Measurements from ENCODE around the gene KRTAP5-4. TPM values are rescaled to one million over a fixed set of nuclear protein-coding genes. Genes with fewer than 3 reads are reported as not detected.

Gene KRTAP5-4
- total and polyA plus RNA-seq, 7 donors = not detected

- Histone ChIP-seq H3K9me3 (no peaks in the 10 kb centered on the region), H3K27me3 (peaks cover 0 to 35% (median 11%) of the 10 kb centered on the region in 3 donors), H3K36me3 (no peaks in the 10 kb centered on the region), H3K4me1 (no peaks in the 10 kb centered on the region), H3K4me3 (no peak overlapping the region), H3K27ac (no peak overlapping the region)
- intact Hi-C loops (cut with DNase I) = no loop called here
- 28 to 73% methylated on average over 8 of the region's 8 CpGs for WGBS, 2 donors
- DNase-seq = peak; percentile 37
- TF ChIP-seq POLR2A (IDR thresholded peaks at IDR 0.05) (no peak), EP300 (IDR thresholded peaks at IDR 0.05) (no peak), POLR2AphosphoS5 (IDR thresholded peaks at IDR 0.05) (no peak), CTCF (IDR thresholded peaks at IDR 0.05) (no peak)
Measured at GRCh38 chr11:1638344-1638743, 16.4 kb upstream of the KRTAP5-4 start.

- H3K4me1 ChIP-seq = no peaks in the 10 kb centered on the region
- peaks cover 0 to 32% (median 12%) of the 10 kb centered on the region in 3 donors for H3K27me3 ChIP-seq
- DNase-seq = no peak
- no peaks in the 10 kb centered on the region for H3K36me3 ChIP-seq
- no peaks in the 10 kb centered on the region for H3K9me3 ChIP-seq
- H3K4me3 ChIP-seq = no peak overlapping the region
- intact Hi-C loops (cut with DNase I) = no loop called here
- TF ChIP-seq CTCF (IDR thresholded peaks at IDR 0.05) (no peak), POLR2AphosphoS5 (IDR thresholded peaks at IDR 0.05) (no peak), EP300 (IDR thresholded peaks at IDR 0.05) (no peak), POLR2A (IDR thresholded peaks at IDR 0.05) (no peak)
- no peak overlapping the region for H3K27ac ChIP-seq
- 94 to 95% methylated on average over 2 of the region's 2 CpGs for WGBS, 2 donors
Measured at GRCh38 chr11:1637628-1638027, 15.7 kb upstream of the KRTAP5-4 start.

GRCh38 chr11:1636291-1636950, 14.5 kb upstream of the KRTAP5-4 start:
- intact Hi-C loops (cut with DNase I) = no loop called here
- Histone ChIP-seq H3K4me3 (no peak overlapping the region), H3K9me3 (no peaks in the 10 kb centered on the region), H3K36me3 (no peaks in the 10 kb centered on the region), H3K27ac (no peak overlapping the region), H3K4me1 (no peaks in the 10 kb centered on the region), H3K27me3 (peaks cover 0 to 43% (median 24%) of the 10 kb centered on the region in 3 donors)
- DNase-seq = peak; percentile 56
- TF ChIP-seq POLR2AphosphoS5 (IDR thresholded peaks at IDR 0.05) (no peak), EP300 (IDR thresholded peaks at IDR 0.05) (no peak)
- 87 to 89% methylated on average over 19 of the region's 19 CpGs for WGBS, 2 donors

GRCh38 chr11:1633864-1634263, 11.9 kb upstream of the KRTAP5-4 start:
- Histone ChIP-seq H3K4me1 (no peaks in the 10 kb centered on the region), H3K27ac (no peak overlapping the region), H3K9me3 (no peaks in the 10 kb centered on the region), H3K27me3 (peaks cover 0 to 38% (median 22%) of the 10 kb centered on the region in 3 donors), H3K4me3 (no peak overlapping the region), H3K36me3 (no peaks in the 10 kb centered on the region)
- WGBS, 2 donors = 86 to 93% methylated on average over 10 of the region's 10 CpGs
- TF ChIP-seq POLR2AphosphoS5 (IDR thresholded peaks at IDR 0.05) = no peak
- no peak for TF ChIP-seq POLR2A (IDR thresholded peaks at IDR 0.05)
- no peak for TF ChIP-seq EP300 (IDR thresholded peaks at IDR 0.05)
- TF ChIP-seq CTCF (IDR thresholded peaks at IDR 0.05) = no peak
- intact Hi-C loops (cut with DNase I) = no loop called here
- DNase-seq = peak; percentile 30

- Histone ChIP-seq H3K4me3 (no peak overlapping the region), H3K36me3 (no peaks in the 10 kb centered on the region), H3K4me1 (no peaks in the 10 kb centered on the region), H3K9me3 (no peaks in the 10 kb centered on the region), H3K27me3 (peaks cover 0 to 41% (median 22%) of the 10 kb centered on the region in 3 donors), H3K27ac (no peak overlapping the region)
- intact Hi-C loops (cut with DNase I) = no loop called here
- peak; percentile 44 for DNase-seq
- WGBS, 2 donors = 66 to 70% methylated on average over 11 of the region's 11 CpGs
- TF ChIP-seq POLR2A (IDR thresholded peaks at IDR 0.05) (no peak), CTCF (IDR thresholded peaks at IDR 0.05) (no peak), EP300 (IDR thresholded peaks at IDR 0.05) (no peak), POLR2AphosphoS5 (IDR thresholded peaks at IDR 0.05) (no peak)
Measured at GRCh38 chr11:1632053-1632714, 10.2 kb upstream of the KRTAP5-4 start.
